ENCODE measurements around the gene DEFB126.
"Not testable (repeated sequence)": the region's sequence is repeated elsewhere in the genome, so short reads cannot be mapped to it uniquely, and the experiment has no call there.

The DEFB126 gene, protein sequence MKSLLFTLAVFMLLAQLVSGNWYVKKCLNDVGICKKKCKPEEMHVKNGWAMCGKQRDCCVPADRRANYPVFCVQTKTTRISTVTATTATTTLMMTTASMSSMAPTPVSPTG

DNA sequence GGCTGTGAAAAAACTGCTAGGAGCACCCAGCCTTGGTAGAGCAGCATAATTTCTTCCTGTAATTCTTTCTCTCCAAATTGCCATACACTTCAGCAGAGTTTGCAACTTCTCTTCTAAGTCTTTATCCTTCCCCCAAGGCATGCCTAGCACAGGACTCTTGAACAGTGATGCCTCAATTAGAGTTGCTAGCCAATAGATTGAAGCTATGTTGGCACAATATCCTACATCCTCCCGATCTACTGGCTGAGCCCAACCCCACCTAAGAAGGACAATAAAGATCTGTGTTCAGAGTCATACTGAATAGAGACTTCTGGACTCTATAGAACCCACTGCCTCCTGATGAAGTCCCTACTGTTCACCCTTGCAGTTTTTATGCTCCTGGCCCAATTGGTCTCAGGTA is at the start of gene DEFB126:
Gene DEFB126 (plus strand): TSS at position 301 of the 400 bp plus-strand sequence. CDS start 39 bp downstream, at position 340.
- no peak for DNase-seq (ENCODE audit: low read depth, low spot score)
- H3K27ac ChIP-seq = no peak within 1 kb of the TSS

DNA sequence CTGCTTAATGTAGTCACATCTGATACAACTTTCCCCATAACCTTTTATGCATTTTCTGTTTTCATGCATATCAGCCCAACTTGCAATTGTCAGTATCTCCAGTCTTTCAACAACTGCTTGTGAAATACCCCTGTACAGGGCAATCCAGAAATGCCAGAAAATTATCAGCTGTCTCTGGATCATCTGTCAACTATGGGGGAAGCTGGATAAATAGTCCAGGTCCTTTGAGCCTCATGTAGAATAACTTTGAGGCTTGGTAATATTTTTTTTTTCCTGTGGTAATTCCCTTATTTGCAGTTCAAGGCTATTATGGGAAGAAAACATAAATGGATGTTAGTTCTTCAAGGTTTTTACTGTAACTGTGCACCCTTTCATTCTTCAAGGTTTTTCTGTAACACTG is 48.7 kb upstream of the DEFB126 start:
- DNase-seq (ENCODE audit: low read depth, low spot score) = no peak

DNA sequence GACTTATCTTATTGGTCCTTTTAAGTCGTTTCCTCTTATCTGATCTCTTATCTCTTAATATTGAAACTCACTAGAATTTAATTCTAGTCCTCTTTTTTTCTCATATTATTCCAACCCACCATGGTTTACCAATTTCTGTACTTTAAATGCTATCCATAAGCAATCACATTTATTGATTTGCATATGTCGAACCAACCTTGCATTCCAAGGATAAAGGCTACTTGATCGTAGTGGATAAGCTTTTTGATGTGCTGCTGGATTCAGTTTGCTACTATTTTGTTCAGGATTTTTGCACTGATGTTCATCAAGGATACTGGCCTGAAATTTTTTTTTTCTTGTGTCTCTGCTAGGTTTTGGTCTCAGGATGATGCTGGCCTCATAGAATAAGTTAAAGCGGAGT is 47.2 kb upstream of the DEFB126 start:
- DNase-seq (ENCODE audit: low read depth, low spot score) = no peak

More for the DNA sequence above, 48.7 kb upstream of the DEFB126 start:
- H3K27ac ChIP-seq = no peak overlapping the region

DNA sequence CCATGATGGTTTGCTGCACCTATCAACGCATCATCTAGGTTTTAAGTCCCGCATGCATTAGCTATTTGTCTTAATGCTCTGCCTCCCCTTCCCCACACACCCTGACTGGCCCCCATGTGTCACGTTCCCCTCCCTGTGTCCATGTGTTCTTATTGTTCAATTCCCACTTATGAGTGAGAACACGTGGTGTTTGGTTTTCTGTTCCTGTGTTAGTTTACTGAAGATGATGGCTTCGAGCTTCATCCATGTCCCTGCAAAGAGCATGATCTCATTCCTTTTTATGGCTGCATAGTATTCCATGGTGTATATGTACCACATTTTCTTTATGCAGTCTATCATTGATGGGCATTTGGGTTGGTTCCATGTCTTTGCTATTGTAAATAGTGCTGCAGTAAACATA is 44.7 kb upstream of the DEFB126 start:
- not testable (repeated sequence) for H3K27ac ChIP-seq; DNase-seq (ENCODE audit: low read depth, low spot score)

More for the DNA sequence above, 47.2 kb upstream of the DEFB126 start:
- H3K27ac ChIP-seq = no peak overlapping the region

DNA sequence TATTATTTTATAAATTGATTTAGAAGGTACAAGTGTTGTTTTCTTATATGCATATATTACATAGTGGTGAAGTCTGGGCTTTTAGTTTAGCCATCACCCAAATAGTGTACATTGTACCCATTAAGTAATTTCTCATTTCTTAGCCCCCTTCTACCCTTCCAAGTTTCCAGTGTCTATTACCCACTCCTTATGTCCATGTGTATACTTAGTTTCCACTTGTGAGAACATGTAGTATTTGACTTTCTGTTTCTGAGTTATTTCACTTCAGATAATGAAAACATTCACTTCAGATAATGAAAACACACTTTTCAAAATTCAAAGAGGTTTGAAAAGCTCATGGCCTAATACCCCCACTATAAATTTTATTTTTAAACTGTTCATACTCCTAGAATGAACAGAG is 40.4 kb upstream of the DEFB126 start:
- DNase-seq (ENCODE audit: low read depth, low spot score) = no peak
- H3K27ac ChIP-seq = no peak overlapping the region

DNA sequence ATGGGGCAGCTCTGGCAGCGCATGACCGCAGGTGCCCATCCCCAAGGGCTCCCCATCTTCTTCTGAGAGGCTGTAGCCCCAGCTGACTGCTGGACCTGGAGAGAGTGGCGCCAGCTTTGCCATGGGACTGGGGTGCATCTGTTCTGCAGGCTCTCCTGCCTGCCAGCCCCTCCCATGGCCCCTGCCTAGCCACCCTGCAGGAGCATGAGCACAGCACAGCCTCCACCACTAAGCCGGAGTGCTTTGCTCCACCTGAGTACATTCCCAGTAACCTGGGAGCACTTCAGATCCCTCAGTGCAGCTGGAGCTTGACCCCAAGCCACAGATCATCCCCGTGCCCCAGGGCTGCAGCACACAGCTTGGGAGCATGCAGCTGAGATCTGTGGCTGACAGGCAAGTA is 38.9 kb upstream of the DEFB126 start:
- DNase-seq (ENCODE audit: low read depth, low spot score) = no peak
- H3K27ac ChIP-seq = no peak overlapping the region

DNA sequence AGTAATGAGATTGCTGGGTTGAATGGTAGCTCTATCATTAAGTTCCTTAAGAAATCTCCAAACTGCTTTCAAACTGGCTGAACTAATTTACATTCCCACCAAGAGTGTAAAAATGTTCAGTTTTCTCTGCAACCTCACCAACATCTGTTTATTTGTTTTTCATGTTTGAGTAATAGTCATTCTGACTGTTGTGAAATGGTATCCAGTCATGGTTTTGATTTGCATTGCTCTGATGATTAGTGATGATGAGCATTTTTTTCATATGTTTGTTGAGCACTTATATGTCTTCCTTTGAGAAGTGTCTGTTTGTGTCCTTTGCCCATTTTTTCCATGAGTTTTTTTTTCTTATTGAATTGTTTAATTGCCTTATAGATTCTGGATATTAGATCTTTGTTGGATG is 30.0 kb upstream of the DEFB126 start:
- no peak overlapping the region for H3K27ac ChIP-seq
- no peak for DNase-seq (ENCODE audit: low read depth, low spot score)

DNA sequence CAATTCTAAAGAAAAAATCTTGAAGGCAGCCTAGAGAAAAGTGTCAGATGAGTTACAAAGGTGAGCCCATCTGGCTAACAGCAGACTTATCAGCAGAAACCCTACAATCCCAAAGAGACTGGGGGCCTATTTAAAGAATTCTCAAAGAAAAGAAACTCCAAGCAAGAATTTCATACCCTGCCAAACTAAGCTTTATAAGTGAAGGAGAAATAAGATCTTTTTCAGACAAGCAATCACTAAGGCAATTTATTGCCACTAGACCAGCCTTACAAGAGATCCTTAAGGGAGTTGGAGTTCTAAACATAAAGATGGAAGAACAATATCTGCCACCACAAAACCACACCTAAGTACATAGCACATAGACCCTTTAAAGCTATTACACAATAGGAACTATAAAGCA is 24.9 kb upstream of the DEFB126 start:
- no peak overlapping the region for H3K27ac ChIP-seq
- DNase-seq (ENCODE audit: low read depth, low spot score) = no peak

DNA sequence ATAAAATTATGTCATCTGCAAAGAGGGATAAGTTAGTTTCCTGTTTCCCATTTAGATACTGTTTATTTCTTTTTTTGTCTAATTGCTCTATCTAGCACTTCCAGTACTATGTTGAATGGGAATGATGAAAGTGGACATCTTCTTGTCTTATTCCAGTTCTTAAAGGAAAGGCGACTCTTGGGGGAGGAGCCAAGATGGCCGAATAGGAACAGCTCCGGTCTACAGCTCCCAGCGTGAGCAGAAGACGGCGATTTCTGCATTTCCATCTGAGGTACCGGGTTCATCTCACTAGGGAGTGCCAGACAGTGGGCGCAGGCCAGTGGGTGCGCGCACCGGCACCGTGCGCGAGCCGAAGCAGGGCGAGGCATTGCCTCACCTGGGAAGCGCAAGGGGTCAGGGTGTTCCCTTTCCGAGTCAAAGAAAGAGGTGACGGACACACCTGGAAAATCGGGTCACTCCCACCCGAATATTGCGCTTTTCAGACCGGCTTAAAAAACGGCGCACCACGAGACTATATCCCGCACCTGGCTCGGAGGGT is 12.5 kb upstream of the DEFB126 start:
- not testable (repeated sequence) for DNase-seq (ENCODE audit: low read depth, low spot score); H3K27ac ChIP-seq

DNA sequence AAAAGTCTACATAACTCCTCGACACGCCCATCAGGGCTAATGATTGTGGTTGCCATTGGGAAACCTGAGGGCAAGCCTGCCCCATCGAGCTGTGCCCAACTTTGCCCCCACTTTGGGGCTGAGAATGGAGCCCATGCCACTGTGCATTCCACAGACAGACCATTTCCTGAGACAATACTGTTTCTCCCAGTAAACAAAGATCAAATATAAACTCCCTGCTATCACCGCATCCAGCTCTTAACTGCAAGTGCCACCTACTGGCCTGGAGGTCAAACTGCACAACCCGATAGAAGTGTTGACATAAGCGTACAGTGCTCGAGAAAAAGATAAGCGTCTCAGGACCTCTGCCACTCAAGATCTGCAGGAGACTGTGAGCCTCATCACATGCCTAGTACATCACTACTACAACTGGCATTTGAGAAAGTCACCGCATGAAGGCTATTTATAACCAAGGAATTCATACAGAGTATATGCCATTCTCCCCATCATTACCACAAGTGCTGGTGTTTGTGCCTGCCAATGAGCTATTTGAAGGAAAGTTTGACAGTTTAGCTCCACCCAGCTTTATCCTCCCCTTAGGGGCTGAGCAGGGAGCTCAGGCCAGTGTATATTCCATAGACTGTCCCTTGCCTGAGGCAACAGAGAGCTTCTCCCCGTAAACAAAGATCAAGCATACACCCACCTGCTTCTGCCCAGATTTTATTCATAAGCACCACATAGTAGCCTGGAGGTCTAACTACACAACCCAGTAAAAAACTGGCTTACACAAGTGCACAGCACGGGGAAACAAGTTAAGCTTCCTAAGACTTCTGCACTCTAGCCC is 4.5 kb upstream of the DEFB126 start:
- DNase-seq (ENCODE audit: low read depth, low spot score) = no peak
- no peak overlapping the region for H3K27ac ChIP-seq

DNA sequence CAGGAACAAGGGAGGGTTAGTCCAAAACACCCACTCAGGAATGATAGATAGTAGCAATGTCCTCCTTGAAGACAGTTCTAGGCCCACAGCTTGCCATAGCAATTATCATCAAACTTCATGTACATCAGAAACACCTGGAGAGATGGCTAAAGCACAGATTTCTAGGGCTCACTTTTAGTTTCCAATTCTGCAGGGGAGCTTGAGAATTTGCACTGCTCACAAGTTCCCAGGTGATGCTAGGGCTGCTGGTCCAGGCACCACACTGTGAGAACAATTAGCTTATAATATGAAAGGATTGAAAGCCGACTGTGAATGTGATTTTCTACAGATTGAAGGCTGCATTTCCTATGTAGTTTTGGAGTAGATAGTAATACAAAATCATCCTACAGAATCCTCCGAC is 3.5 kb downstream of the DEFB126 start:
- DNase-seq (ENCODE audit: low read depth, low spot score) = no peak
- no peak overlapping the region for H3K27ac ChIP-seq

DNA sequence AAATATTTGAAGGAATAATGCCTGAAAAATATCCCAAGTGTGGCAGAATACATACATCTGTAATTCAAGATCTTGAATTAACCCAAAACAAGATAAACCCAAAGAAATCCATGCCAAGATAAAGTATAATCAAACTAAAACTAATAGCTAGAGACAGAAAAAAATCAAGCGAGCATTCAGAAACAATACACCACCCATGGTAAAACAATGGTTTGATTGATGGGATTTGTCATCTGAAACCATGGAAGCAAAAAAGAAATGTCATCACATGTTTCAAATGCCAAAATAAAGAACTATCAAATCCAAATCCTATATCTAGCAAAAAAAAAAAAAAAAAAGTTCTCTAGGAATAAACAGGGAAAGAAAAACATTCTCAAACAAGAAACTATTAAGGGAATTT is 9.7 kb downstream of the DEFB126 start:
- no peak overlapping the region for H3K27ac ChIP-seq
- DNase-seq (ENCODE audit: low read depth, low spot score) = no peak

DNA sequence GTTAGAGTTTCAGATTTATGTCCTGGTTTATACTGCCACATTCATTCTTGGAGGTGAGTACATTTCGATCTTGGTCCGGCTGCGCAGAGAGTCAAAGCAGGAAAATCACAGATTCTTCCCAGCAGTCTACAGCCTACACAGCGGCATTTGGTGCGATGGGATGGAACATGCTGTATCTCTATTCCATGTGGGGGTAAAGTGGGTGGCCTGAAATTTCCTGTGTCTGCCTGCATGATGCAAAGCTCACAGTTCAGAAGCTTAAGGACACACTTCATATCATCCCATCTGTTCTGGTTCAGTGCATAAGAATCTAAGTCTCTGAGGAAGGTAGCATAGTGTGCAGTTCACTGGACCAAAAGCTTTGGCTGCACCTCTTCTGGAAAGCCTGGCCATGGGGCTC is 14.8 kb downstream of the DEFB126 start, which contains the start of gene DEFB127:
Gene DEFB127 (plus strand): TSS at position 301 of the 400 bp plus-strand sequence. CDS start 91 bp downstream, at position 392.
- no peak for DNase-seq (ENCODE audit: low read depth, low spot score)
- H3K27ac ChIP-seq = no peak within 1 kb of the TSS

DNA sequence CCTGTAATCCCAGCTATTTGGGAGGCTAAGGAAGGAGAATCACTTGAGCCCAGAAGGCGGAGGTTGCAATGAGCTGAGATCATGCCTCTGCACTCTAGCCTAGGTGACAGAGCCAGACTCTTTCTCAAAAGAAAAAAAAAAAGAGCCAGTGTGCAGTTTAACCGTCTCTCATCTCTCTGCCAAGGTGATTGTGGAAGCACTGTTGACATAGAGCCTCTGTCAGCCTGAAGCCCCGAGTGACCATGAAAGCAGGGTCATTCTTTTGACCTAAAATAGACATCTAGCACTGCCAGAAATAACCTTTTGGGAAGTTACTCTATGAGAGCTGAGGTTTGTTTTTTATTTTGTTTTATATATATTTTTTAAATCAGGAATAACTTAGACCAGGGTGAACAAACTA is 22.2 kb downstream of the DEFB126 start:
- DNase-seq (ENCODE audit: low read depth, low spot score) = no peak
- no peak overlapping the region for H3K27ac ChIP-seq

DNA sequence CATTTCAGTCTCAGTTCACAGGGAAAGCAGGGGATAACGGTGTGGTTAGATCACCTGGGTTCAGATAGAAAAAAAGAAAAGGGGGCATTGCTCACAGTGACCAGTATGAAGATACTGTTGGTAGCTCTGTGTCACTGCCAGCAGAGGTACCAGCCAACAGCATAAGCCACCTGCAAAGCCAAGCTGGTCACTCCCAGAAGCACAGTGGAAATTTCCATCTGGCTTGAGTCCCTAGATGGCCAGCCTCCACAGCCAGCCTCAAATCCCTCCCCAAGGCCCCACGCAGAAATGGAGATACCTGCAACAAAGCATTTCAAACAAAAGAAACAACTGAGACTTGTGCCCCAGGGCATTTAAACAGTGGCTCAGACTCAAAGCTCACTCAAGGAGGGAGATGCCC is 26.5 kb downstream of the DEFB126 start:
- DNase-seq (ENCODE audit: low read depth, low spot score) = no peak
- no peak overlapping the region for H3K27ac ChIP-seq

DNA sequence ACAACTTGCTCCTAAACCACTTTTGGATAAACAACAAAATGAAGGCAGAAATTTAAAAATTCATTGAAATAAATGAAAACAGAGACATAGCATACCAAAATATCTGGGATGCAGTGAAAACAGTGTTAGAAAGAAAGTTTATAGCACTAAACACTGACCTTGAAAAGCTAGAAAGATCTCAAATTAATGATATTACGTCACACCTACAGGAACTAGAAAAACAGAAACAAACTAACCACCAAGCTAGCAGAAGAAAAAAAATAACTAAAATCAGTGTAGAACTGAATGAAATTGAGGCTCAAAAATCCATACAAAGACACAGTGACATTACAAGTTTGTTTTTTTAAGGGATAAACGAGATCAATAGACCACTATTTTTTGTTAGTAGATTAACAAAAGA is 41.9 kb downstream of the DEFB126 start:
- DNase-seq (ENCODE audit: low read depth, low spot score) = no peak
- H3K27ac ChIP-seq = no peak overlapping the region

DNA sequence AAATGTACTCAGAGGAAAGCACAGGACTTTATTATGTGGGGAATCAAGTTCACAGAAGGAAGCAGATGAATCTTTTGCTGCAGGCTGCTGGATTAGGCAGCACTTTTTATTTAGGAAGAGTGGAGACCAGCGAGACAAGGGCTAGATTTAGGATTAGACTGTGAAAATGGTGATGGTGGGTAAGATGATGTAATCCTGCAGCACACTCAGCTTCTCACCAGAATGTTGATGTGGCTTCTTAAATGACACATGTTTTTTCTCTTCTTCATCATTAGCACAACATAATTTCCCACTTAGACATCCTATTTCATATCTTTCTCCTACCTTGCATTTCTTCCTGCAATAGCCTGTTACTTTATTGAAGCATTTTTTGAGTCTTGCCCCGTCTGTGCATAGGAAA is 45.3 kb downstream of the DEFB126 start:
- no peak overlapping the region for H3K27ac ChIP-seq
- no peak for DNase-seq (ENCODE audit: low read depth, low spot score)

DNA sequence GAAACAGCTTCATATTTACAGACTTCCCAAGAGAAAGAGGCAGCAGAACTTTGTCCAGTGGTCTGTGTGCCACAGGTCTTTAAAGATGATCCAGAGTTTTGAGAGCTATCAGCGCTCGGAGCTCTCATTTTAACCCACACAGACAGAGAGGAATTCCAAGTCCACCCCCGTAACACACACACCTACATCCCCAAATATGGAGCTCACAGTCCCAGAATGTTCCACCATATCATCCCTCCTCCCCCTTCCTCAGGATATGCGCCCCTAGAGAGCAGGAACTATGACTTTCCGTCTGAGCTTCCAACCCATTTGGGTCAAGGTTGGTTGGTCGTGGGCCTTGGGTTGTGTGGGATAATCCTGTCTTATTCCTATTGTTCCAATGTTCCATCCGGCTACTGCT is 47.2 kb downstream of the DEFB126 start, which contains the start of gene DEFB128:
Gene DEFB128 (minus strand): TSS at position 101 of the 400 bp plus-strand sequence. CDS start 88 bp downstream, at position 13.
- no peak for DNase-seq (ENCODE audit: low read depth, low spot score)
- H3K27ac ChIP-seq = no peak within 1 kb of the TSS

Data from epithelial cell of prostate (primary cell).